Mesenchymal stem cell (in vitro differentiated cells and primary cell): Measurements from ENCODE around the gene HPSE2.

Source experiments
- DNase-seq: peaks from one replicate; pipeline ENCODE4 v3.0.0-alpha.2; 2013
- H2AFZ ChIP-seq: one replicate; pipeline ENCODE4 v1.6.1; 2013; ENCODE audit warnings: low read depth, mild to moderate bottlenecking, control low read depth, inconsistent platforms, low read length, moderate library complexity
- H2AK5ac ChIP-seq: 2 replicates; pipeline ENCODE4 v1.6.1; 2013; ENCODE audit warnings: low read length, moderate library complexity, mild to moderate bottlenecking, inconsistent platforms; ENCODE audit not compliant: severe bottlenecking
- H2BK120ac ChIP-seq: one replicate; pipeline ENCODE4 v1.6.1; 2013; ENCODE audit warnings: low read depth, mild to moderate bottlenecking, inconsistent platforms, low read length, moderate library complexity
- H2BK12ac ChIP-seq, 2 experiments: one replicate each; pipeline ENCODE4 v1.6.1; 2013; ENCODE audit warnings: inconsistent platforms in 2 of 2, low read length in 2 of 2, mild to moderate bottlenecking in 2 of 2, moderate library complexity in 2 of 2, control low read depth in 1 of 2
- H2BK15ac ChIP-seq: one replicate; pipeline ENCODE4 v1.6.1; 2013; ENCODE audit warnings: mild to moderate bottlenecking, low read depth, inconsistent platforms; ENCODE audit not compliant: poor library complexity, severe bottlenecking
- H2BK5ac ChIP-seq: 2 replicates; pipeline ENCODE4 v1.6.1; 2013; ENCODE audit warnings: low read depth, mild to moderate bottlenecking, low read length, control low read depth, inconsistent platforms; ENCODE audit not compliant: poor library complexity, severe bottlenecking
- H3K14ac ChIP-seq, 2 experiments: one replicate each; pipeline ENCODE4 v1.6.1; 2013; ENCODE audit warnings: inconsistent platforms in 2 of 2, low read length in 2 of 2, control low read depth in 1 of 2, mild to moderate bottlenecking in 1 of 2, moderate library complexity in 1 of 2
- H3K18ac ChIP-seq, 2 experiments: one replicate each; pipeline ENCODE4 v1.6.1; 2013; ENCODE audit warnings: inconsistent platforms in 2 of 2, low read length in 2 of 2, control low read depth in 1 of 2, low read depth in 1 of 2, mild to moderate bottlenecking in 1 of 2
- H3K23ac ChIP-seq, 2 experiments: one replicate each; pipeline ENCODE4 v1.6.1; 2013; ENCODE audit warnings: inconsistent platforms in 2 of 2, low read length in 2 of 2, mild to moderate bottlenecking in 2 of 2, moderate library complexity in 2 of 2, control low read depth in 1 of 2
- H3K27ac ChIP-seq: 2 replicates; pipeline ENCODE4 v1.5.1; 2013; ENCODE audit warnings: mild to moderate bottlenecking, moderate library complexity, low read length, control low read depth, inconsistent platforms; ENCODE audit not compliant: poor library complexity, severe bottlenecking
- H3K27me3 ChIP-seq, 2 experiments: 2 replicates each; pipeline versions ENCODE4 v1.6.1 to v1.7.0; 2013; ENCODE audit warnings: low read length in 2 of 2, mild to moderate bottlenecking in 2 of 2, moderate library complexity in 2 of 2, control low read depth in 1 of 2, inconsistent platforms in 1 of 2; ENCODE audit not compliant: control insufficient read depth in 1 of 2, insufficient read depth in 1 of 2
- H3K36me3 ChIP-seq, 2 experiments: 2 replicates each; pipeline versions ENCODE4 v1.6.1 to v1.7.0; 2013; ENCODE audit warnings: low read length in 2 of 2, control low read depth in 1 of 2, inconsistent platforms in 1 of 2, low read depth in 1 of 2, mild to moderate bottlenecking in 1 of 2; ENCODE audit not compliant: insufficient read depth in 2 of 2, control insufficient read depth in 1 of 2
- H3K4ac ChIP-seq, 2 experiments: one replicate each; pipeline ENCODE4 v1.6.1; 2013; ENCODE audit warnings: inconsistent platforms in 2 of 2, low read length in 2 of 2, mild to moderate bottlenecking in 2 of 2, moderate library complexity in 2 of 2, control low read depth in 1 of 2, low read depth in 1 of 2
- H3K4me1 ChIP-seq: 2 replicates; pipeline ENCODE4 v1.6.1; 2013; ENCODE audit warnings: low read depth, low read length, control low read depth; ENCODE audit not compliant: control insufficient read depth, insufficient read depth
- H3K4me2 ChIP-seq: 2 replicates; pipeline ENCODE4 v1.6.1; 2013; ENCODE audit warnings: low read length, mild to moderate bottlenecking, inconsistent platforms; ENCODE audit not compliant: poor library complexity, severe bottlenecking
- H3K4me3 ChIP-seq, 2 experiments: 2 replicates each; pipeline versions ENCODE4 v1.5.1 to v1.7.0; 2013; ENCODE audit warnings: low read length in 2 of 2, mild to moderate bottlenecking in 2 of 2, control low read depth in 1 of 2, low read depth in 1 of 2; ENCODE audit not compliant: insufficient read depth in 1 of 2
- H3K79me1 ChIP-seq: replicated peaks from 2 replicates; pipeline ENCODE4 v1.6.1; 2013; ENCODE audit warnings: mild to moderate bottlenecking, control low read depth, low read length, inconsistent platforms; ENCODE audit not compliant: poor library complexity, severe bottlenecking
- H3K9ac ChIP-seq: 2 replicates; pipeline ENCODE4 v1.7.0; 2013; ENCODE audit warnings: mild to moderate bottlenecking, low read length, moderate library complexity
- H3K9me3 ChIP-seq: 2 replicates; pipeline ENCODE4 v1.7.0; 2013; ENCODE audit warnings: mild to moderate bottlenecking, low read length; ENCODE audit not compliant: control insufficient read depth
- H4K8ac ChIP-seq: one replicate; pipeline ENCODE4 v1.6.1; 2013; ENCODE audit warnings: inconsistent platforms, mild to moderate bottlenecking, low read length, moderate library complexity
- H4K91ac ChIP-seq: one replicate; pipeline ENCODE4 v1.6.1; 2013; ENCODE audit warnings: mild to moderate bottlenecking, low read length, inconsistent platforms
- WGBS: methylation state at CpG from one replicate; pipeline ENCODE4 v1.1.7; 2013; ENCODE audit warnings: mixed read lengths; 5-methylcytosine and 5-hydroxymethylcytosine counted together

The HPSE2 gene

DNA sequence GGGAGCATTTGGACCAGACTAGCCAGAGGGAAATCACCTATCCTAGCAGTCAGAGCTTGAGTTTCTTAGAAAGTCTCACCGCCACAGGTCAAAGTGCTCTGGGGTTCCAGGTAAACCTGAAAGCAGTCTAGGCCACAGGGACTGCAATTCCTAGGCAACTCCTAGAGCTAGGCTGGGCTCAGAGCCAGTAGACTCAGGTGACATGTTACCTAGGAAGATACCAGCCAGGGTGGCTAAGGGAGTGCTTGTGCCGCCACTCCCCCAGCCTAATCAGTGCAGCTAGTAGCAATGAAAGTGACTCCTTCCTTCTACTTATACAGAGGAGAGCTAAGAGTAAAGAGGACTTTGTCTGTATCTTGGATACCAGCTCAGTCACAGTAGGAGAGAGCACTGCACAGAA is 440.2 kb downstream of the HPSE2 start:
- no peak overlapping the region for H3K4ac ChIP-seq
- 99% methylated on average over 2 of the region's 2 CpGs for WGBS
- H3K79me1 ChIP-seq: no peaks in the 10 kb centered on the region

DNA sequence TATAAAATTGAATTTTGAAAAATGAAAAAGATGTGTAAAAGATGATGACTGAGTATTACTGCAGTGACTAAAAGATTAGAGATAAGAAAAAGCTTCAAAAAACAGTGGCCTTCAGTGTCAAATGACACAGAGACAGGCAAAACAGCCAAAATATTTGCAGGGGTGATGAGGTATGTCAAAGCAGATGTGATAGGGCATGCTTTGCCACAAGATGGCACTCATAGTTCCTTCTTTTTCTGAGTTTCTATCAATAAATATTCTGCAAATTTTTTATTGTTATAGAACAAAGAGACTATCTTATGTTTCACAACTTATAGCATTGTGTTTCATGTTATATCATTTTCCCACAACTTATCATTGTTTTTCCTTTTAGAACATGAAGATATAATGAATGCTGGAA is 444.8 kb downstream of the HPSE2 start:
- Histone ChIP-seq H2BK15ac (no peak overlapping the region), H4K8ac (no peak overlapping the region), H3K4me1 (no peaks in the 10 kb centered on the region), H2BK120ac (no peak overlapping the region), H2BK5ac (no peak overlapping the region), H3K23ac (no peak overlapping the region), H3K9ac (no peak overlapping the region), H3K4ac (no peak overlapping the region), H3K18ac (no peak overlapping the region), H3K27ac (no peak overlapping the region), H3K36me3 (no peaks in the 10 kb centered on the region), H3K4me2 (no peak overlapping the region), H3K14ac (no peak overlapping the region), H3K27me3 (no peaks in the 10 kb centered on the region), H2AFZ (no peak overlapping the region), H4K91ac (no peak overlapping the region), H2BK12ac (no peak overlapping the region), H3K9me3 (no peaks in the 10 kb centered on the region), H3K79me1 (no peaks in the 10 kb centered on the region), H2AK5ac (no peak overlapping the region), H3K4me3 (no peak overlapping the region)
- DNase-seq: peak; percentile 38

More for the DNA sequence above, 440.2 kb downstream of the HPSE2 start:
- no peak overlapping the region for H2BK15ac ChIP-seq
- H3K14ac ChIP-seq: no peak overlapping the region
- H3K27ac ChIP-seq: no peak overlapping the region
- no peak overlapping the region for H4K91ac ChIP-seq
- no peak overlapping the region for H3K9ac ChIP-seq
- H2AFZ ChIP-seq: no peak overlapping the region
- no peak overlapping the region for H3K18ac ChIP-seq
- peak overlapping the region in 1 of 2 experiments; percentile 42 for H3K23ac ChIP-seq
- no peak overlapping the region for H3K4me2 ChIP-seq
- H4K8ac ChIP-seq: no peak overlapping the region
- H2BK5ac ChIP-seq: no peak overlapping the region
- H3K4me1 ChIP-seq: no peaks in the 10 kb centered on the region
- no peaks in the 10 kb centered on the region for H3K27me3 ChIP-seq
- no peaks in the 10 kb centered on the region for H3K9me3 ChIP-seq
- no peak overlapping the region for H3K4me3 ChIP-seq
- H2AK5ac ChIP-seq: no peak overlapping the region
- no peak for DNase-seq
- H3K36me3 ChIP-seq: no peaks in the 10 kb centered on the region
- no peak overlapping the region for H2BK120ac ChIP-seq
- no peak overlapping the region for H2BK12ac ChIP-seq

DNA sequence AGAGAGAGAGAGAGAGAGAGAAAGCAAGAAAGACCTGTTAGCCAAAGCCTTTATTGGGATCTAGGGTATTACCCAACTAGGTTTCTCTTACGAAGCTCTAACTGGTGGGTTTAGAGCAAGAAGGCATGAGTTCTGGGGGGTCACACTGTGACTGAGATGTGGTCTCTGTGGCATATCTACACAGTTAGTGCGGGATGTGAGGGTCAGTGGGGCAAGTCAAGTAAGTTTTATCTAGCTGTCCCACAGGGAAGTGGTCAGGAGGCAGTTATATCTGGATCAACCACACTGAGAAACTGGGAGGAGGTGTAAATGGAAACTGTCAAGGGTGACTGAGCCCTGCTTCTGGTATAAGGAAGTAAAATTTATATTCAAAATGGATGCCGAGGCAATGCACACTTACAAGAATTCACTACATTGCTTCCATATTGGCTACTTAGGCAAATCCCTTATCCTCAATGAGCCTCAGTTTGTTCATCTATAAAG is 457.3 kb downstream of the HPSE2 start:
- no peak overlapping the region for H4K91ac ChIP-seq
- no peaks in the 10 kb centered on the region for H3K79me1 ChIP-seq
- H3K27ac ChIP-seq: no peak overlapping the region
- 91% methylated on average over 2 of the region's 3 CpGs for WGBS
- H2BK120ac ChIP-seq: no peak overlapping the region
- no peak overlapping the region for H3K14ac ChIP-seq
- H2BK12ac ChIP-seq: no peak overlapping the region
- no peak overlapping the region for H2BK15ac ChIP-seq
- no peak for DNase-seq
- no peaks in the 10 kb centered on the region for H3K9me3 ChIP-seq
- no peak overlapping the region for H3K4me2 ChIP-seq
- no peak overlapping the region for H2AK5ac ChIP-seq
- H4K8ac ChIP-seq: no peak overlapping the region
- no peak overlapping the region for H3K23ac ChIP-seq
- peaks cover 0 to 4% of the 10 kb centered on the region in 2 experiments for H3K27me3 ChIP-seq
- no peak overlapping the region for H2BK5ac ChIP-seq
- no peak overlapping the region for H3K18ac ChIP-seq
- no peaks in the 10 kb centered on the region for H3K4me1 ChIP-seq
- H3K4me3 ChIP-seq: no peak overlapping the region
- H3K36me3 ChIP-seq: no peaks in the 10 kb centered on the region
- no peak overlapping the region for H3K9ac ChIP-seq
- no peak overlapping the region for H2AFZ ChIP-seq
- no peak overlapping the region for H3K4ac ChIP-seq

DNA sequence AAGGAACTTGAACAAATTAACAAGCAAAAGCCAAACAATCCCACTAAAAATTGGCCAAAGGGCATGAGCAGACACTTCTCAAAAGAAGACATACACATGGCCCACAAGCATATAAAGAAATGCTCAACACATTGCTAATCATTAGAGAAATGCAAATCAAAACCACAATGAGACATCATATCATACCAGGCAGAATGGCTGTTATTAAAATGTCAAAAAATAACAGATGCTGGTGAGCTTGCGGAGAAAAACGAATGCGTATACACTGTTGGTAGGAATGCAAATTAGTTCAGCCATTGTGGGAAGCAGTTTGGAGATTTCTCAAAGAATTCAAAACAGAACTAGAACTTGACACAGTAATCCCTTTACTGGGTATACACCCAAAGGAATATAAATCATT is 477.2 kb downstream of the HPSE2 start:
- DNase-seq: peak; percentile 68
- Histone ChIP-seq H2BK120ac (no peak overlapping the region), H3K9me3 (peaks cover 4% of the 10 kb centered on the region), H2BK12ac (no peak overlapping the region), H4K91ac (no peak overlapping the region), H2AFZ (no peak overlapping the region), H4K8ac (no peak overlapping the region), H2BK5ac (no peak overlapping the region), H3K18ac (no peak overlapping the region), H3K14ac (no peak overlapping the region), H3K27me3 (no peaks in the 10 kb centered on the region), H3K4ac (no peak overlapping the region), H2BK15ac (no peak overlapping the region), H3K27ac (no peak overlapping the region), H3K9ac (no peak overlapping the region), H3K4me1 (no peaks in the 10 kb centered on the region), H2AK5ac (no peak overlapping the region), H3K4me3 (no peak overlapping the region), H3K79me1 (no peaks in the 10 kb centered on the region), H3K36me3 (no peaks in the 10 kb centered on the region), H3K4me2 (no peak overlapping the region), H3K23ac (no peak overlapping the region)
- WGBS: 52% methylated on average over 3 of the region's 3 CpGs
